Stimulated activated CD4-positive, alpha-beta T cell treated with anti-CD3 and anti-CD28 coated beads, Interleukin-1b, Interleukin-23, amount 100 ng/mL, for 24 hours (primary cell): ENCODE data around the gene TNK1.

Experiments
- DNase-seq, 4 experiments: peaks; one replicate each; pipeline ENCODE4 v3.0.0-alpha.2; 2020; ENCODE audit warnings: low read depth in 4 of 4, low spot score in 1 of 4

The TNK1 gene

DNA sequence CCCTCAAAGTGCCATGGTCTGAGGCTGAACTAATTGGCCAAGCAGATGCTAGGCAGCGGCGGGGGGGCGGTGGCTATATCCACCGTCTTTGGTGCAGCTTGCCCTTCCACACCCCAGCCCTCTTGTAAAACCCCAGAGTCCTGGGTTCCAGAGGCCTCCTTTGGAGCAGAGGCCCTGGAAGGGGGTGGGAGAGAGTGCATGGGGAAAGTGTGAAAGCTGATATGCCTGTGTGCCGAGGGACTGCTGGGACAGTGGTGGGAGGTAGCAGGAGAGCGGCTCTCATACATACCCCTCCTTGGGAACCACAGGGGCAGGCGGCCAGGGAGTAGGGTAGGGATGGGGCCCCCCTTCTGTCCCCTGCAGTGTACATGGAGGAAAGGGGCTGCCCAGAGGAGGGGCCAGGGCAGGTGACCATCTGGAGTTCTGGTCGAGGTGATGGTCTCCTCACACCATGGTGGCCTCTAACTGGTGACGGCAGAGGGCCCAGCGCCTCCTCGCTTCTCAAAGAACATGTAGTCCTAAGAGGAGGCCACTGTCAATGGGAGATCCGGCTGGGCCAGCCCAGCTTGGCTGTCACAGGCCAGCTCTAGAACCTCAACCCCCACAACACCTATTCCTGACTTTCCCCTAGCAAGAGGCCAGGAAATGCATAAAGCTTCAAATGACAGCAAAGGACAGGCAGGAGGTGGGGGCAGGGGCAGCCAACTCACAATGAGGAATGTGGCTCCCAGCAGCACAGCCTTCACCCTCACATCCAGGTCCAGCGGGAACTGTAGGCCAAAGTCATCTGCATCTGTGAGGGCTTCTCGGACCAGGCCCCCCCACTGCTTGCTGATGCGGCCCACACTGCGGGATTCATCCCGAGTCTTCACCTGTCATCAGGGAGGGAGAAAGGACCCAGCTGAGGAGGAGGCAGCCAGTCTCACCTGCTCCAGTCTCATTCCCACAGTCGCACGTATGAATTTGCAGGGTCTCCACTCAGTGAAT lies 9.3 kb downstream of the TNK1 start:
- DNase-seq = no peak

- no peak for DNase-seq
These were observed 10.4 kb downstream of the TNK1 start for GRCh38 chr17:7391307-7391706.

GRCh38 chr17:7392696-7393612 lies 12.1 kb downstream of the TNK1 start:
- DNase-seq = no peak

- peak in 1 of 4 experiments; percentile 48 for DNase-seq
These were observed 12.9 kb downstream of the TNK1 start for GRCh38 chr17:7393613-7394451.

DNA sequence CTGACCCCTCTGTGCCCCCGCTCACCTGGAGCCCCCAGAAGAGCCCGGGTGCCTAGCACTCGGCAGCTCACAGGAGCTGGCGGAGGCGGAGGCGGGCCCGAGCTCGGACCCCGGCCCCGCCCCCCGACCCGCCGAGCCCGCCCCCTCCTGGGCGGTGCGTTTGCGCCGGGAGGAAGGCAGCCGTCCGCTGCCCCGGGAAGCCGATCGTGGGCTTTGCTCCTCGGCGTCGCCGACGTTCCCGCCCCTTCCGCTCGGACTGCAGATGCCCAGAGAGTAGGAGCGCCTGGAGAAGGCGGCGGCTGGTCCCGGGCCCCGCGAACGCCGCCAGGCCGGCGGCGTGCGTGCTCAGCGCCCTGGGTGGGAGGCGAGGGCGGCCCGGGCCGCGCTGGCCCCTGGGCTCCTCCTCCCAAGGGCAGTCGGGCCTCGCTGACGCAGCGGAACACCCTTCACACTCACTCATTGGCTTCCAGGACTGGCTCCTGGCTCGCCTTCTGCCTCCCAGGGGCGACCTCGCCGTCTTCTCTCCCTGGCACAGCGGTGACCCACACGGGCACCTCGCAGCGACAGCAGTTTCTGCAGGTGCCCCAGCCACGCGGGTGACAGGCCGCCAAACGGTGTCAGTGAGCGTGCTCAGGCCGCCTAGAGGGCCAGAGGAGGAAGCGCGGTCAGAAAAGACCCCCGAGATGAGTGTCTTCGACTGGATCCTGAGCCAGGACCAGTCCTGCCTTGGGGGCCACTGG lies 13.7 kb downstream of the TNK1 start, which contains the start of gene PLSCR3:
Gene PLSCR3, minus strand, starts transcription at position 74 of the 740 bp plus-strand sequence. CDS start 415 bp downstream, outside the sequence.
- peak; percentile 58 to 85 (median 69) for DNase-seq

DNA sequence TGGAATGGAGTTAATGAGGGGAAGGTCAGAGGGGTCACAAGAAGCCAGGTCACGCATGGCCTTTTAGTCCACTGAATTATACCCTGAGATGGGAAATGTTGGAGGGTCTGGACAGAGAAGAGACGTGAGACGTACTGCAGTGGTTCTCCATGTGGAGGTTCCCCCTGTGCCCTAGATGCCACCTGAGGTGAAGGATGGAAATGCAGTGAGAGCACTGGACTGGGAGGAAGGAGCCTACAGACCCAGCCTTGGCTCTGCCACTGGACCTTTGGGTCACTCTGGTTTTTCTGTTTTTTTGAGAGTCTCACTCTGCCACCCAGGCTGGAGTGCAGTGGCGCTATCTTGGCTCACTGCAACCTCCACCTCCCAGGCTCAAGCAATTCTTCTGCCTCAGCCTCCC lies 15.3 kb downstream of the TNK1 start:
- no peak for DNase-seq

GRCh38 chr17:7398612-7399011 lies 17.7 kb downstream of the TNK1 start:
- no peak for DNase-seq

DNA sequence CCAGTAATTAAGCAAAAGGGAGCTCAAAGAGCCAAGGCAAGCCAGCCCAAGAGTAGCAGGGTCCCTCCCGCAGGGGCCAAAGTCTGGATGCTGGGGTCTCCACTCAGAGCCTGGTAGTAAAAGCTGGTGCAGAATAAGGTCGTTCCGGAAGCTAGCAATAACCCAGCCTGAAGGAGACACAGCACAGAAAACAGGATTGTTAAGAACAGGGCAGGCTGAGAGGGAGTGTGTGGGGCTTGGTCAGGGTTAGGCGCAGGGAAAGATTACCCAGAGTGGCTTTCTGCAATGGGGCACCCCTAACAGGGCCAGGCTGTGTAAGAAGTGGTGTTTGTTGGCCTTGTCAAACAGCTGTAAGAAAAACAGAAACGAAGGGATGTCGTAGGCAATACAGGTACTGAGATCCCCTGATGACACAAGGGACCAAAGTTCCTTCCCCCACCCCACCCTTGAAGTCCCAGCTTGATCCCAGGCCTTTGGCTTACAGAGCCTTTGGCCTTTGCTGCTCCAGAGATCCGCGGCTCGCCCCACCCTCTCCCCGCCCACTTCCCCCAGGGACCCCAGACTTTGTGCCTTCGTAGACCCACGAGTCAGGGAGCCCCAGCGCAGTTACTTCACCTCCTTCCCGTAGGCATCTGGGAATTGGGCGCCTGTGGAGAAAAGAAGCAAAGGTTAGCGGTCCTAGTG lies 22.3 kb downstream of the TNK1 start:
- DNase-seq = no peak

GRCh38 chr17:7403727-7403976 lies 22.8 kb downstream of the TNK1 start:
- no peak for DNase-seq

DNA sequence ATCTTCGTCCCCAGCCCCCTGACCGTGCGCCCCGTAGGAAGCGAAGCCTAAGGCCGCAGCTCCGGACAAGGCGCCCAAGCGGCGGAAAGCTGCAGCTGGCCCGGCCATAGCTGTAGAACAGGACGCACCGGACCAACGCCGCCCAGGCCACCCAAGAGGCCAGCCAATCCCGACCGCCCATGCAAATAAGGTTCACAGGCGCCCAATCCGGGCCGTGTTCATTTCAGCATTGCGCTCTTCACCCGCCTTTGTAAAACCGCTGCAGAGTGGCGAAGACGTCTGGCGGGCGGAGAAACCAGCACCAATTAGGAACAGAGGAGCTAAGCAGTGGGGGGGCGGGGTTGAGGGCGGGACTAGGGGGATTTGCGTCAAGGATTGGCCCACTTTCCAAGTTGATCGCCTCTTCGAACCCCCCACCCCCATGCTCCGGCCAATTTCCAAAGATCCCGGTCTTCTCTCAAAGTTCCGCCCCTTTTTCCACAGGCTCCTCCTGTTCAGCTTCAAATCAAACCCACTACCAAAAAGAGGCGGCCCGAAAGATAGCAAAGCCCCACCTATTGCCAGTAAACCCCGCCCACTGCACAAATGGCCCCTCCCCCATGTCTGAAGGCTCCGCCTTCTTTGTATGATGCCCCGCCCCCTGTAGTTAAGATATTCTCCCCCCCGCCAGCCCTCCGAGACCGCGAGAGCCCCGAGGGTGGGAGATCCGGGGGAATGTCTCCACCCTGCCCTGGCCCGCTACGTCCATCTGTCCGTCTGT lies 23.3 kb downstream of the TNK1 start, which contains the start of gene TMEM256:
Gene TMEM256, minus strand, starts transcription at position 121 of the 760 bp plus-strand sequence. Its CDS starts 13 bp downstream, at position 108.
- peak; percentile 85 to 95 (median 88) for DNase-seq

- DNase-seq = peak in 2 of 4 experiments; percentile 54 to 60
These were observed 24.0 kb downstream of the TNK1 start for GRCh38 chr17:7404737-7405349.

DNA sequence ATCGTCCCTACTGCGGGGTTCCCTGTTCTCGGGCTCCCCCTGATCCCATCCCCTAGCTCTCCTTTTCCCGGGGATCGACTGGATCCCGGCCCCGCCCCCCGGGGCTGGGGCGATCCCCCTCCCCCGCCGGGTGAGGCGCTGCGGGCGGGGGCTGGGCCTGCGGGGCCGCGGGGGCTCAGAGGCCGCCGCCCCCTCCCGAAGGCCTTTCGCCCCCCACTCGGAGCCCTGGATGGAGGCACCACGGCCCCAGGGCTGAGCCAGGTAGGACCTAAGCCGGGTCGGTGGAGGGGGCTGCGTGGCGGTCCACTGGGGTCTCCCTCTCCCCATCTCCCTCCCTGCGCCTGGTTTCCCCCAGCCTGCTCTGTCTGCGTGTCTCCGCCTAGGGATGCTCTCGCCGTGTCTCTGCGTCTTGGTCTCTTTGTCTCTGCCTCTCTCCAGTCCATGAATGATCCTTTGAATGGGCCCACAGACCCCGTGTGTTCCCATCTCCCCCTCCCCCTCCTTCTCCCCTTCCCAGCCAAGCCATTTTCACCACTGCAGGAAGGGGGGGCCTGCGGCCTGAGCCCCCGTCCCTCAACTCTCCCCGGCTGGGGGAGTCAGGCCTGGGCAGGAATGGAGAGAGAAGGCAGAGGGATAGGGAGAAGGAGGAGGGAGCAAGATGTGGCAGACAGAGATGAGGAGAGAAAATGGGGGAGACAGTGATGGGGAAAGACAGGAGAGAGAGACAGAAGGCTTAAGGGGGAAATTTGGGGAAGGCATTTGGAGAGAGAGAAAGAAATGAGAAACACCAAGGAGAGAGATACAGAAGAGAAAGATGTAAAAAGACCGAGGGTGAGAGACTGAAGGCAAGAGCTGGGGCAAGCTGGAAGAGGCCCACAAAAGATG lies 24.7 kb downstream of the TNK1 start:
- no peak for DNase-seq

DNA sequence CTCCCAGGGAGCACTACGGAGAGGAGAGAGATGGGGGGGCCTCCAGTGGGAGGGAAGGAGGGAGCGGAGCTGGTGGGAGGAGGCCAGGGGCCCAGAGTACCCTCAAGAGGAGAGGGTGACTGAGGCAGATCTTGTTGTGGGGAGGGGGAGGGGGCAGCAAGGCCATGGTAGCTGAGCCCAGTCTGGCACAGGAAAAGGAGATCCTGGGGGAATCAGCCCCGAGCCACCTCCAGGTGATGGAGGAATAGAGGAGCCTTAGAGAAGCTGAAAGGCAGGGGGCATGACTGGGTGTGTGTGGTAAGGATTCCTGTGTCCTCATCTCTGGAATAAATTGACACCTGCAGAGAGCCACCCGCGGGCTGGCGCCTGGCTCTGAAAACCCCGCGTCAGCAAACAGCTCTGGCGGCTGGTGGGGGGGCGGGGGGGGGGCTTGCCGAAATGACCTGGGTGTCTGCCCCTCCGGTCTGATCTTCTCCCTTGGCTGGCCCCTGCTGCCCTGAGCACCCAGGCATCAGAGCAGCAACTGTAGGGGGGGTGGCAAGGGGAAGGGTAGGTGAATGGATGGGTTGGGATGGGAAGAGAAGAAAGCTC lies 25.4 kb downstream of the TNK1 start:
- DNase-seq = no peak

- no peak for DNase-seq
These were observed 26.2 kb downstream of the TNK1 start for GRCh38 chr17:7407082-7407481.

DNA sequence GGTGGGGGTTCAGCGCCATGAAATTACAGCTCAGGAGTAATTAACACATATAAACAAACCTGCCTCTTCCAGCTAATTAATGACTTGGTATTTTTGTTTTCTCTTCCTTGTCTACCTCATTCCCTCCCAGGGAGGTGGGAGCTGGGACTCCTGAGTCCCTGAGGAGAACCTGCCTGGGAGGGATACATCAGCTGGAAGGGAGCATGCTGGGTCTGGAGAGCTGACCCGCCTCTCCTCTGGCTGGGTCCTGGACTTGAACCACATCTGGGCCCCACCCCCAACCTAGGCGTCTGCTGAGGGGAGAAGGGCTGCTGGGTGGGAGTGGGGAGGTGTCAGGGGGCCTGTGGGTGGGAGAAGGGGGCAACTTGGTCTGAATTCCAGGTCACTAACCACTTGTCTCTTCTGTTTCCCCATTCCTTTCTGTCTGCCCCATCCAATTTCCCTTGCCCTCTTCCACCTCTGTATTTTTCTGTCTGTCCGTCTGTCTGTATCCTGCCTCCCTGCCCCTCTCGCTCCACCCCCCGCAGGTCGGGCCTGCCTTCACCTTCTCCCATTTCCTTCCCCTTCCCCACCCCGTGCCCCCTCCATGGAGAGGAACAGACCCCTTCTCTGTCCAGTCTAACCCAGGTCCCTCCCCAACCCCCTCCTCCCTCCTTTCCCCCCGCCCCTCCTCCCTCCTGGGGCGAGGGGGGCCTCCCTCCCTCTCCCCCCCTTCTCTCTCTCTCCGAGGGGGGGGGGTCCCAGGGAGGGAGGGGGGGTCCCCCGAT lies 26.8 kb downstream of the TNK1 start, which contains the start of gene NLGN2:
Gene NLGN2, plus strand, starts transcription at position 361 of the 767 bp plus-strand sequence. CDS start 411 bp downstream, outside the sequence.
- no peak for DNase-seq

GRCh38 chr17:7408252-7408727 lies 27.4 kb downstream of the TNK1 start:
- no peak for DNase-seq
